ENCODE results near the gene ATP5MC3. TPM values are rescaled to one million over a fixed set of nuclear protein-coding genes. Genes with fewer than 3 reads are reported as not detected.

ATP5MC3 gene
- total RNA-seq, 6 experiments from 2014 or later, result 149 to 204 (median 185) TPM

GRCh38 chr2:175137793-175138192 lies 43.7 kb downstream of the ATP5MC3 start:
- Histone ChIP-seq H3K27ac (no peak overlapping the region), H3K27me3 (no peaks in the 10 kb centered on the region), H3K9me3 (no peaks in the 10 kb centered on the region), H3K4me1 (no peaks in the 10 kb centered on the region), H3K36me3 (peaks cover 0 to 2% (median 0%) of the 10 kb centered on the region in 4 donors), H3K4me3 (no peak overlapping the region)
- ATAC-seq (no peak), DNase-seq (no peak)
- no peak for TF ChIP-seq CTCF (IDR thresholded peaks at IDR 0.05)
- TF ChIP-seq POLR2A (IDR thresholded peaks at IDR 0.05), result no peak
- WGBS (ENCODE audit: insufficient coverage, low coverage, low lambda C conversion rate, missing lambda C conversion rate), result 89% methylated on average over 2 of the region's 2 CpGs
- intact Hi-C loops (cut with DNase I), result no loop called here

- no peak for TF ChIP-seq POLR2A (IDR thresholded peaks at IDR 0.05)
- TF ChIP-seq CTCF (IDR thresholded peaks at IDR 0.05), result no peak
- DNase-seq (no peak), ATAC-seq (no peak)
- H3K27ac ChIP-seq, result no peak overlapping the region
- H3K4me3 ChIP-seq, result no peak overlapping the region
- intact Hi-C loops (cut with DNase I), result no loop called here
- H3K9me3 ChIP-seq, result no peaks in the 10 kb centered on the region
- no peaks in the 10 kb centered on the region for H3K27me3 ChIP-seq
- peaks cover 0 to 4% (median 0%) of the 10 kb centered on the region in 4 donors for H3K36me3 ChIP-seq
- H3K4me1 ChIP-seq, result no peaks in the 10 kb centered on the region
Measured at GRCh38 chr2:175136334-175137215, 44.9 kb downstream of the ATP5MC3 start.

- ATAC-seq (no peak), DNase-seq (no peak)
- Histone ChIP-seq H3K9me3 (no peaks in the 10 kb centered on the region), H3K27ac (no peak overlapping the region), H3K27me3 (no peaks in the 10 kb centered on the region), H3K4me1 (no peaks in the 10 kb centered on the region), H3K36me3 (peaks cover 0 to 4% (median 0%) of the 10 kb centered on the region in 4 donors), H3K4me3 (no peak overlapping the region)
- intact Hi-C loops (cut with DNase I), result no loop called here
- TF ChIP-seq POLR2A (IDR thresholded peaks at IDR 0.05), result no peak
- TF ChIP-seq CTCF (IDR thresholded peaks at IDR 0.05), result no peak
- WGBS (ENCODE audit: insufficient coverage, low coverage, low lambda C conversion rate, missing lambda C conversion rate), result 96% methylated on average over 2 of the region's 2 CpGs
Measured at GRCh38 chr2:175135862-175136261, 45.6 kb downstream of the ATP5MC3 start.

GRCh38 chr2:175135177-175135576 lies 46.3 kb downstream of the ATP5MC3 start:
- Histone ChIP-seq H3K9me3 (no peaks in the 10 kb centered on the region), H3K27ac (no peak overlapping the region), H3K36me3 (peaks cover 0 to 4% (median 0%) of the 10 kb centered on the region in 4 donors), H3K27me3 (no peaks in the 10 kb centered on the region), H3K4me3 (no peak overlapping the region), H3K4me1 (no peaks in the 10 kb centered on the region)
- TF ChIP-seq CTCF (IDR thresholded peaks at IDR 0.05) (no peak), POLR2A (IDR thresholded peaks at IDR 0.05) (no peak)
- WGBS (ENCODE audit: insufficient coverage, low coverage, low lambda C conversion rate, missing lambda C conversion rate), result 97% methylated on average over 3 of the region's 3 CpGs
- DNase-seq (no peak), ATAC-seq (no peak)
- intact Hi-C loops (cut with DNase I), result no loop called here

All from right lobe of liver (tissue), 6 donors.